ENCODE data around the gene H2BW2.

H2BW2 gene

DNA sequence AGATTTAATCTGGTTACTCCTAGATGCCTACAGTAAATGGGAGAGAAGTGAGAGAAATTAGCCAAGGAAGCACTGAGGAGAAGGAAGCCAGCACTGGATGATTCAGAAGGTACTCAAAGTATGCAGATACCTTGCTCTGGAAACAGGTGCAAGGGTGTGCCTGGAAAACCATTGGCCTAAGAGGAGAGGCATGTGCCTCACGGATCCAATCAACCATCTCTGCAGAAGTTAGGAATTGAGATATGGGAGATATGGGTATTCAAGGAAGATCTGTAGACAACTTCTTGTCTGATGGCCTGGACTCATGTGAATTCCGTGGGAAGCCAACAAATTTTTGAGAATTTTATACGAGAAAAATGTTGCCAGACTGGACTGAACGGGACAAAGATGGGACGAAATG lies 30.9 kb upstream of the H2BW2 start:
- Histone ChIP-seq H3K4me1 (ENCODE audit: control insufficient read depth, insufficient read depth, low read length) (no peaks in the 10 kb centered on the region), H3K36me3 (ENCODE audit: control insufficient read depth in 2 of 2, insufficient read depth in 1 of 2, low read length in 2 of 2) (no peaks in the 10 kb centered on the region), H3K4me3 (ENCODE audit: low read depth, low read length) (no peak overlapping the region), H3K9me3 (ENCODE audit: control insufficient read depth, insufficient read depth, low read depth, low read length) (no peaks in the 10 kb centered on the region), H3K27ac (ENCODE audit: extremely low read depth, low read depth, low read length) (no peak overlapping the region)
- POLR2A ChIA-PET: no interaction called here
- TF ChIP-seq, protein P1, sequence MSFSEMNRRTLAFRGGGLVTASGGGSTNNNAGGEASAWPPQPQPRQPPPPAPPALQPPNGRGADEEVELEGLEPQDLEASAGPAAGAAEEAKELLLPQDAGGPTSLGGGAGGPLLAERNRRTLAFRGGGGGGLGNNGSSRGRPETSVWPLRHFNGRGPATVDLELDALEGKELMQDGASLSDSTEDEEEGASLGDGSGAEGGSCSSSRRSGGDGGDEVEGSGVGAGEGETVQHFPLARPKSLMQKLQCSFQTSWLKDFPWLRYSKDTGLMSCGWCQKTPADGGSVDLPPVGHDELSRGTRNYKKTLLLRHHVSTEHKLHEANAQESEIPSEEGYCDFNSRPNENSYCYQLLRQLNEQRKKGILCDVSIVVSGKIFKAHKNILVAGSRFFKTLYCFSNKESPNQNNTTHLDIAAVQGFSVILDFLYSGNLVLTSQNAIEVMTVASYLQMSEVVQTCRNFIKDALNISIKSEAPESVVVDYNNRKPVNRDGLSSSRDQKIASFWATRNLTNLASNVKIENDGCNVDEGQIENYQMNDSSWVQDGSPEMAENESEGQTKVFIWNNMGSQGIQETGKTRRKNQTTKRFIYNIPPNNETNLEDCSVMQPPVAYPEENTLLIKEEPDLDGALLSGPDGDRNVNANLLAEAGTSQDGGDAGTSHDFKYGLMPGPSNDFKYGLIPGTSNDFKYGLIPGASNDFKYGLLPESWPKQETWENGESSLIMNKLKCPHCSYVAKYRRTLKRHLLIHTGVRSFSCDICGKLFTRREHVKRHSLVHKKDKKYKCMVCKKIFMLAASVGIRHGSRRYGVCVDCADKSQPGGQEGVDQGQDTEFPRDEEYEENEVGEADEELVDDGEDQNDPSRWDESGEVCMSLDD (tag by site-specific recombination; IDR thresholded peaks at IDR 0.05): no peak
- TF ChIP-seq, protein P2, sequence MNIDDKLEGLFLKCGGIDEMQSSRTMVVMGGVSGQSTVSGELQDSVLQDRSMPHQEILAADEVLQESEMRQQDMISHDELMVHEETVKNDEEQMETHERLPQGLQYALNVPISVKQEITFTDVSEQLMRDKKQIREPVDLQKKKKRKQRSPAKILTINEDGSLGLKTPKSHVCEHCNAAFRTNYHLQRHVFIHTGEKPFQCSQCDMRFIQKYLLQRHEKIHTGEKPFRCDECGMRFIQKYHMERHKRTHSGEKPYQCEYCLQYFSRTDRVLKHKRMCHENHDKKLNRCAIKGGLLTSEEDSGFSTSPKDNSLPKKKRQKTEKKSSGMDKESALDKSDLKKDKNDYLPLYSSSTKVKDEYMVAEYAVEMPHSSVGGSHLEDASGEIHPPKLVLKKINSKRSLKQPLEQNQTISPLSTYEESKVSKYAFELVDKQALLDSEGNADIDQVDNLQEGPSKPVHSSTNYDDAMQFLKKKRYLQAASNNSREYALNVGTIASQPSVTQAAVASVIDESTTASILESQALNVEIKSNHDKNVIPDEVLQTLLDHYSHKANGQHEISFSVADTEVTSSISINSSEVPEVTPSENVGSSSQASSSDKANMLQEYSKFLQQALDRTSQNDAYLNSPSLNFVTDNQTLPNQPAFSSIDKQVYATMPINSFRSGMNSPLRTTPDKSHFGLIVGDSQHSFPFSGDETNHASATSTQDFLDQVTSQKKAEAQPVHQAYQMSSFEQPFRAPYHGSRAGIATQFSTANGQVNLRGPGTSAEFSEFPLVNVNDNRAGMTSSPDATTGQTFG (tag by site-specific recombination; IDR thresholded peaks at IDR 0.05; ENCODE audit: borderline replicate concordance): no peak
- CTCF ChIA-PET: no interaction called here

DNA sequence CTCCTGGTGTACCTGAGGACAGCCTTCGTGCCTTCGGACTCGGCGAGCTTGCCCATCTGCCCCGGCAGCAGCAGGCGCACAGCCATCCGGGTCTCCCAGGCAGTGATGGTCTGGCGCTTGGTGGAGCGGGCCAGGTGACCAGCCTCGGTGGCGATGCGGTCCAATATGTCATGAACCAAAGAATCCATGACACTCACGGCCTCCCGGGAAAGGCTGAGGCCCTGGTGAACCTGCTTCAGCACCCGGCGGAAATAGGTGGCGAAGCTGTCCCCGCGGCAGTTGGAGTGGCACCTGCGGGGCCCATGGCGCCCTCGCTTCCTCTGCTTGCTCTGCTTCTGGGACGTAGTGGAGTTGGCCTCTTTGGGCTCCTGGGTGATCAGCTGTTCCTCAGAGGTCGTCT lies 26.6 kb upstream of the H2BW2 start:
- Histone ChIP-seq H3K36me3 (ENCODE audit: control insufficient read depth in 2 of 2, insufficient read depth in 1 of 2, low read length in 2 of 2) (no peaks in the 10 kb centered on the region), H3K4me3 (ENCODE audit: low read depth, low read length) (no peak overlapping the region), H3K27ac (ENCODE audit: extremely low read depth, low read depth, low read length) (no peak overlapping the region), H3K4me1 (ENCODE audit: control insufficient read depth, insufficient read depth, low read length) (no peaks in the 10 kb centered on the region), H3K9me3 (ENCODE audit: control insufficient read depth, insufficient read depth, low read depth, low read length) (no peaks in the 10 kb centered on the region)
- TF ChIP-seq ZNF560 (tag by site-specific recombination; IDR thresholded peaks at IDR 0.05; ENCODE audit: borderline replicate concordance) (no peak), ZNF239 (tag by site-specific recombination; IDR thresholded peaks at IDR 0.05) (no peak), ZNF768 (tag by site-specific recombination; IDR thresholded peaks at IDR 0.05) (no peak), ZNF133 (tag by site-specific recombination; IDR thresholded peaks at IDR 0.05) (no peak), ZNF211 (tag by site-specific recombination; IDR thresholded peaks at IDR 0.05; ENCODE audit: low read depth) (no peak)
- TF ChIP-seq, protein P3, sequence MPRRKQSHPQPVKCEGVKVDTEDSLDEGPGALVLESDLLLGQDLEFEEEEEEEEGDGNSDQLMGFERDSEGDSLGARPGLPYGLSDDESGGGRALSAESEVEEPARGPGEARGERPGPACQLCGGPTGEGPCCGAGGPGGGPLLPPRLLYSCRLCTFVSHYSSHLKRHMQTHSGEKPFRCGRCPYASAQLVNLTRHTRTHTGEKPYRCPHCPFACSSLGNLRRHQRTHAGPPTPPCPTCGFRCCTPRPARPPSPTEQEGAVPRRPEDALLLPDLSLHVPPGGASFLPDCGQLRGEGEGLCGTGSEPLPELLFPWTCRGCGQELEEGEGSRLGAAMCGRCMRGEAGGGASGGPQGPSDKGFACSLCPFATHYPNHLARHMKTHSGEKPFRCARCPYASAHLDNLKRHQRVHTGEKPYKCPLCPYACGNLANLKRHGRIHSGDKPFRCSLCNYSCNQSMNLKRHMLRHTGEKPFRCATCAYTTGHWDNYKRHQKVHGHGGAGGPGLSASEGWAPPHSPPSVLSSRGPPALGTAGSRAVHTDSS (tag by site-specific recombination; IDR thresholded peaks at IDR 0.05): no peak
- POLR2A ChIA-PET: no interaction called here
- CTCF ChIA-PET: interaction anchor here (0.6 kb wide), 1 partner anchor 380 kb away, joined by 3 read pairs; no protein-coding TSS in a partner anchor

DNA sequence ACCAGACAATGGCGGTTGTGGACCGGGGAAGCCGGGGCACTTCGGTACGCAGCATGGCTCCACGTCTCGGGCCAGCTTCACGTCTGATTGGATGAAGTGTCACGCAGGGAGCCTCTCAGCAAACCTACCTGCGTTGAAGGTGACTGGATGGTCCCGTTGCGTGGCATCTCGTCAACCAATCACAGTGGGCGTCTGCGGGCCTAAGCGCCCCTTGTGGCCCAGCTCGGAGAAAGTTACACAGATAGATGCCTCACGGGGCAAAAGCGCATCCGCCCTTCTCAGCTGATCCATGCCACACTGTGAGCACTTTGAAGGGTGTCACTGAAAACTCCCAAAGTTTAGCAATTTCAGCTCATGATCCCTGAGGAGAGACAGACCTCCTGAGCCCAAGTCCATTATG lies 26.1 kb upstream of the H2BW2 start, which contains the start of gene H2BW1:
TSS of gene H2BW1 (minus strand) at position 103 of the 400 bp plus-strand sequence. CDS start 132 bp downstream, outside the sequence.
- no peaks in the 10 kb centered on the region for H3K36me3 ChIP-seq (ENCODE audit: control insufficient read depth in 2 of 2, insufficient read depth in 1 of 2, low read length in 2 of 2)
- no peak within 1 kb of the TSS for H3K4me3 ChIP-seq (ENCODE audit: low read depth, low read length)
- H3K4me1 ChIP-seq (ENCODE audit: control insufficient read depth, insufficient read depth, low read length): no peaks in the 10 kb centered on the region
- ChIA-PET POLR2A (no interaction called here), CTCF (no interaction called here)
- no peaks in the 10 kb centered on the region for H3K9me3 ChIP-seq (ENCODE audit: control insufficient read depth, insufficient read depth, low read depth, low read length)
- H3K27ac ChIP-seq (ENCODE audit: extremely low read depth, low read depth, low read length): no peak within 1 kb of the TSS
- TF ChIP-seq, protein P4, sequence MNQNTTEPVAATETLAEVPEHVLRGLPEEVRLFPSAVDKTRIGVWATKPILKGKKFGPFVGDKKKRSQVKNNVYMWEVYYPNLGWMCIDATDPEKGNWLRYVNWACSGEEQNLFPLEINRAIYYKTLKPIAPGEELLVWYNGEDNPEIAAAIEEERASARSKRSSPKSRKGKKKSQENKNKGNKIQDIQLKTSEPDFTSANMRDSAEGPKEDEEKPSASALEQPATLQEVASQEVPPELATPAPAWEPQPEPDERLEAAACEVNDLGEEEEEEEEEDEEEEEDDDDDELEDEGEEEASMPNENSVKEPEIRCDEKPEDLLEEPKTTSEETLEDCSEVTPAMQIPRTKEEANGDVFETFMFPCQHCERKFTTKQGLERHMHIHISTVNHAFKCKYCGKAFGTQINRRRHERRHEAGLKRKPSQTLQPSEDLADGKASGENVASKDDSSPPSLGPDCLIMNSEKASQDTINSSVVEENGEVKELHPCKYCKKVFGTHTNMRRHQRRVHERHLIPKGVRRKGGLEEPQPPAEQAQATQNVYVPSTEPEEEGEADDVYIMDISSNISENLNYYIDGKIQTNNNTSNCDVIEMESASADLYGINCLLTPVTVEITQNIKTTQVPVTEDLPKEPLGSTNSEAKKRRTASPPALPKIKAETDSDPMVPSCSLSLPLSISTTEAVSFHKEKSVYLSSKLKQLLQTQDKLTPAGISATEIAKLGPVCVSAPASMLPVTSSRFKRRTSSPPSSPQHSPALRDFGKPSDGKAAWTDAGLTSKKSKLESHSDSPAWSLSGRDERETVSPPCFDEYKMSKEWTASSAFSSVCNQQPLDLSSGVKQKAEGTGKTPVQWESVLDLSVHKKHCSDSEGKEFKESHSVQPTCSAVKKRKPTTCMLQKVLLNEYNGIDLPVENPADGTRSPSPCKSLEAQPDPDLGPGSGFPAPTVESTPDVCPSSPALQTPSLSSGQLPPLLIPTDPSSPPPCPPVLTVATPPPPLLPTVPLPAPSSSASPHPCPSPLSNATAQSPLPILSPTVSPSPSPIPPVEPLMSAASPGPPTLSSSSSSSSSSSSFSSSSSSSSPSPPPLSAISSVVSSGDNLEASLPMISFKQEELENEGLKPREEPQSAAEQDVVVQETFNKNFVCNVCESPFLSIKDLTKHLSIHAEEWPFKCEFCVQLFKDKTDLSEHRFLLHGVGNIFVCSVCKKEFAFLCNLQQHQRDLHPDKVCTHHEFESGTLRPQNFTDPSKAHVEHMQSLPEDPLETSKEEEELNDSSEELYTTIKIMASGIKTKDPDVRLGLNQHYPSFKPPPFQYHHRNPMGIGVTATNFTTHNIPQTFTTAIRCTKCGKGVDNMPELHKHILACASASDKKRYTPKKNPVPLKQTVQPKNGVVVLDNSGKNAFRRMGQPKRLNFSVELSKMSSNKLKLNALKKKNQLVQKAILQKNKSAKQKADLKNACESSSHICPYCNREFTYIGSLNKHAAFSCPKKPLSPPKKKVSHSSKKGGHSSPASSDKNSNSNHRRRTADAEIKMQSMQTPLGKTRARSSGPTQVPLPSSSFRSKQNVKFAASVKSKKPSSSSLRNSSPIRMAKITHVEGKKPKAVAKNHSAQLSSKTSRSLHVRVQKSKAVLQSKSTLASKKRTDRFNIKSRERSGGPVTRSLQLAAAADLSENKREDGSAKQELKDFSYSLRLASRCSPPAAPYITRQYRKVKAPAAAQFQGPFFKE (tag by site-specific recombination; IDR thresholded peaks at IDR 0.05; ENCODE audit: borderline replicate concordance): no peak
- no peak for TF ChIP-seq ZNF175 (tag by site-specific recombination; IDR thresholded peaks at IDR 0.05)
- TF ChIP-seq, protein P5, sequence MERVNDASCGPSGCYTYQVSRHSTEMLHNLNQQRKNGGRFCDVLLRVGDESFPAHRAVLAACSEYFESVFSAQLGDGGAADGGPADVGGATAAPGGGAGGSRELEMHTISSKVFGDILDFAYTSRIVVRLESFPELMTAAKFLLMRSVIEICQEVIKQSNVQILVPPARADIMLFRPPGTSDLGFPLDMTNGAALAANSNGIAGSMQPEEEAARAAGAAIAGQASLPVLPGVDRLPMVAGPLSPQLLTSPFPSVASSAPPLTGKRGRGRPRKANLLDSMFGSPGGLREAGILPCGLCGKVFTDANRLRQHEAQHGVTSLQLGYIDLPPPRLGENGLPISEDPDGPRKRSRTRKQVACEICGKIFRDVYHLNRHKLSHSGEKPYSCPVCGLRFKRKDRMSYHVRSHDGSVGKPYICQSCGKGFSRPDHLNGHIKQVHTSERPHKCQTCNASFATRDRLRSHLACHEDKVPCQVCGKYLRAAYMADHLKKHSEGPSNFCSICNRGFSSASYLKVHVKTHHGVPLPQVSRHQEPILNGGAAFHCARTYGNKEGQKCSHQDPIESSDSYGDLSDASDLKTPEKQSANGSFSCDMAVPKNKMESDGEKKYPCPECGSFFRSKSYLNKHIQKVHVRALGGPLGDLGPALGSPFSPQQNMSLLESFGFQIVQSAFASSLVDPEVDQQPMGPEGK (tag by site-specific recombination; IDR thresholded peaks at IDR 0.05): no peak
- TF ChIP-seq, protein P6, sequence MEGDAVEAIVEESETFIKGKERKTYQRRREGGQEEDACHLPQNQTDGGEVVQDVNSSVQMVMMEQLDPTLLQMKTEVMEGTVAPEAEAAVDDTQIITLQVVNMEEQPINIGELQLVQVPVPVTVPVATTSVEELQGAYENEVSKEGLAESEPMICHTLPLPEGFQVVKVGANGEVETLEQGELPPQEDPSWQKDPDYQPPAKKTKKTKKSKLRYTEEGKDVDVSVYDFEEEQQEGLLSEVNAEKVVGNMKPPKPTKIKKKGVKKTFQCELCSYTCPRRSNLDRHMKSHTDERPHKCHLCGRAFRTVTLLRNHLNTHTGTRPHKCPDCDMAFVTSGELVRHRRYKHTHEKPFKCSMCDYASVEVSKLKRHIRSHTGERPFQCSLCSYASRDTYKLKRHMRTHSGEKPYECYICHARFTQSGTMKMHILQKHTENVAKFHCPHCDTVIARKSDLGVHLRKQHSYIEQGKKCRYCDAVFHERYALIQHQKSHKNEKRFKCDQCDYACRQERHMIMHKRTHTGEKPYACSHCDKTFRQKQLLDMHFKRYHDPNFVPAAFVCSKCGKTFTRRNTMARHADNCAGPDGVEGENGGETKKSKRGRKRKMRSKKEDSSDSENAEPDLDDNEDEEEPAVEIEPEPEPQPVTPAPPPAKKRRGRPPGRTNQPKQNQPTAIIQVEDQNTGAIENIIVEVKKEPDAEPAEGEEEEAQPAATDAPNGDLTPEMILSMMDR (tag by site-specific recombination; IDR thresholded peaks at IDR 0.05): no peak

Measured in HEK293 (cell line).